GM18511 (cell line): ENCODE results near the gene ATAD1.
"Not testable (repeated sequence)": the region's sequence is repeated elsewhere in the genome, so short reads cannot be mapped to it uniquely, and the experiment has no call there.

ENCODE experiments used
- ATAC-seq: cut with Tn5 transposase; IDR thresholded peaks from one replicate; pipeline ENCODE4 v1.9.1; 2021; ENCODE audit warnings: mild to moderate bottlenecking, moderate library complexity; ENCODE audit not compliant: unreplicated experiment

Gene ATAD1

GRCh38 chr10:87760195-87760905, 57.7 kb downstream of the ATAD1 start:
- ATAC-seq: no peak

- no peak for ATAC-seq
Measured at GRCh38 chr10:87759551-87759950, 58.5 kb downstream of the ATAD1 start.

GRCh38 chr10:87757685-87758084, 60.3 kb downstream of the ATAD1 start:
- ATAC-seq: no peak

- no peak for ATAC-seq
Measured at GRCh38 chr10:87753995-87754866, 63.8 kb downstream of the ATAD1 start.

- no peak for ATAC-seq
Measured at GRCh38 chr10:87752566-87752965, 65.5 kb downstream of the ATAD1 start.

- ATAC-seq: no peak
Measured at GRCh38 chr10:87751274-87751673, 66.8 kb downstream of the ATAD1 start.

GRCh38 chr10:87750817-87751216, 67.2 kb downstream of the ATAD1 start:
- ATAC-seq: peak; percentile 77

GRCh38 chr10:87750001-87750671, 67.9 kb downstream of the ATAD1 start:
- ATAC-seq: no peak

GRCh38 chr10:87748244-87748643, 69.8 kb downstream of the ATAD1 start:
- not testable (repeated sequence) for ATAC-seq

GRCh38 chr10:87746911-87747310, 71.1 kb downstream of the ATAD1 start:
- no peak for ATAC-seq

- no peak for ATAC-seq
Measured at GRCh38 chr10:87744606-87745005, 73.4 kb downstream of the ATAD1 start.

- not testable (repeated sequence) for ATAC-seq
Measured at GRCh38 chr10:87742992-87743610, 74.9 kb downstream of the ATAD1 start.

- ATAC-seq: no peak
Measured at GRCh38 chr10:87740254-87740655, 77.8 kb downstream of the ATAD1 start.

- no peak for ATAC-seq
Measured at GRCh38 chr10:87739703-87740102, 78.3 kb downstream of the ATAD1 start.

GRCh38 chr10:87738253-87738652, 79.8 kb downstream of the ATAD1 start:
- not testable (repeated sequence) for ATAC-seq

GRCh38 chr10:87734987-87735827, 82.8 kb downstream of the ATAD1 start:
- no peak for ATAC-seq

GRCh38 chr10:87733081-87733480, 84.9 kb downstream of the ATAD1 start:
- no peak for ATAC-seq

GRCh38 chr10:87729940-87730339, 88.1 kb downstream of the ATAD1 start:
- no peak for ATAC-seq

- no peak for ATAC-seq
Measured at GRCh38 chr10:87724789-87725188, 93.2 kb downstream of the ATAD1 start.

- ATAC-seq: no peak
Measured at GRCh38 chr10:87723500-87723899, 94.5 kb downstream of the ATAD1 start.
